Duodenal mucosa (tissue), 2 donors: ENCODE measurements around the gene FSIP1.

ENCODE experiments used
- H3K27ac ChIP-seq: one replicate; pipeline ENCODE4 v1.7.0; 2013; ENCODE audit warnings: low read depth, low read length
- H3K27me3 ChIP-seq, 2 donors: one replicate each; pipeline ENCODE4 v1.7.0; 2013; ENCODE audit warnings: low read length in 2 of 2, control low read depth in 1 of 2; ENCODE audit not compliant: insufficient read depth in 2 of 2, control insufficient read depth in 1 of 2
- H3K36me3 ChIP-seq, 2 donors: one replicate each; pipeline ENCODE4 v1.7.0; 2013; ENCODE audit warnings: low read length in 2 of 2, control low read depth in 1 of 2; ENCODE audit not compliant: insufficient read depth in 2 of 2, control insufficient read depth in 1 of 2
- H3K4me1 ChIP-seq, 2 donors: one replicate each; pipeline ENCODE4 v1.7.0; 2013; ENCODE audit warnings: low read length in 2 of 2, control low read depth in 1 of 2; ENCODE audit not compliant: insufficient read depth in 2 of 2, control insufficient read depth in 1 of 2
- H3K4me3 ChIP-seq, 2 donors: one replicate each; pipeline ENCODE4 v1.7.0; 2013; ENCODE audit warnings: low read length in 2 of 2, low read depth in 1 of 2
- H3K9ac ChIP-seq, 2 donors: one replicate each; pipeline ENCODE4 v1.7.0; 2013; ENCODE audit warnings: low read length in 2 of 2, low read depth in 1 of 2
- H3K9me3 ChIP-seq, 2 donors: one replicate each; pipeline ENCODE4 v1.7.0; 2013; ENCODE audit warnings: low read length in 2 of 2, control low read depth in 1 of 2; ENCODE audit not compliant: control insufficient read depth in 1 of 2

The FSIP1 gene

DNA sequence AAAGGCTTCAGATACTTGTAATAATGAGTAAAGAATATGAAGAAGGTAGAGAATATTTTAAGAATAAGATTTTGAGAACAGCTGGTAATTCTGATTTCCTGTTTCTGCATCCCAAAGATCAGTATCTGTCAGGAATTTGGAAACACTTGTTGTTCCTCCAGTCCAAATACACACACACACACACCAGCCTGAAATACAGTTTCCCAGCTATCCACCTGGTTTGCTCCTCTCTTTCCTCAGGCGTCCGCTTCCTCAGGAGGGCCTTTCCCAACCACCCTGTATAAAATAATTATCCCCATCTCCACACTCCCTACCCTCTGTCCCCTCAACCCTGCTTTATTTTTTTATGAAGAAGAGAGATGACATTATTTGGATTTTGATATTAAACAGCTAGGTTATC is 2.0 kb upstream of the FSIP1 start:
- H3K27ac ChIP-seq, result no peak overlapping the region

DNA sequence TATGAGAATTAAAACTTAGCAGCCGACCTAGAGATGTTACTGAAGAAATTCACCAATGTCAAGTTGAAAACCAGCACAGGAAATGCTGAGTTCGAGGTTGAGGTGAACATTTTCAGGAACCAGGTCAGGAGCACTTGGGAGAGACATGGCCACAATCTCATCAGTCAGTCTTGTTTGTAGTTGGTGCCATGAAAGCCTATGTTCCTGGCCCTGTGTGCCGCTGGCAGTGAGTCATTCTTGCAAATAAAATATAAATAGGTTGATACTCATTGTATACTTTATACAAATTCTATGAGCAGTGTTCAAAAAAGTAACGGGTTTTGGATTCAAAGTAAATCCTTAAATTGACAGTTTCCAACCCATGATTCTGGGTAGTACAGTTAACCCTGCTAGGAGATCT is 1.5 kb upstream of the FSIP1 start:
- Histone ChIP-seq H3K9me3 (no peaks in the 10 kb centered on the region), H3K4me1 (peaks cover 9 to 16% of the 10 kb centered on the region in 2 donors), H3K27me3 (no peaks in the 10 kb centered on the region), H3K9ac (no peak overlapping the region), H3K4me3 (no peak overlapping the region), H3K36me3 (no peaks in the 10 kb centered on the region), H3K27ac (no peak overlapping the region)

More for the DNA sequence above, 2.0 kb upstream of the FSIP1 start:
- Histone ChIP-seq H3K4me3 (no peak overlapping the region), H3K4me1 (peaks cover 9 to 16% of the 10 kb centered on the region in 2 donors), H3K36me3 (no peaks in the 10 kb centered on the region), H3K27me3 (no peaks in the 10 kb centered on the region), H3K9me3 (no peaks in the 10 kb centered on the region), H3K9ac (no peak overlapping the region)

DNA sequence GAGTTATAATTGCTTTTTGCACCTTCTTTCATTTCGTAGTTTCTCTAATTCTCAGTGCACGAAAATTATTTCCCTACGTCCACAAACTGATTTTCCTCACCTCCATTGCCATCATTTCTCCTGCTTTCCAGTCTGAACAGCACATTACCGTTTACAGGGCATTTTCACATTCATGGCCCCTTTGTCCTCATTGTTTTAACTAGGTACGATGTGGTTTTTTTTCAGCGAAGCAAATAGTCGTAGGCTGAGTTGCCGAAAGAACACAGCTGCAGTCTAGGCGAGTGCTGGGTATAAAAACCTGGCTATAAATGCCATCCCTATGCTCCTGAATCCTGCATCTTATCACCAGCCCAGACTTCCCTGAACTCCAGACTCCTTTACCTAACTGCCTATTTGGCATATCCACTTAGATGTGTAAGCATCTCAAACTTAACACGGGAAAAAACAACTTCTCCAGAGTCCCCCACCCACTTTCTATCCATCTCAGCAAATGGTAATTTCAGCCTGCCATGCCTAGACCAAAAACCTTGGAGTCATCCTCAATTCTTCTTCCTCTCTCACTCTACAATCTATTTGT is 691 bp upstream of the FSIP1 start:
- Histone ChIP-seq H3K9ac (peak overlapping the region; percentile 65 to 81), H3K27ac (no peak overlapping the region), H3K27me3 (no peaks in the 10 kb centered on the region), H3K36me3 (no peaks in the 10 kb centered on the region), H3K4me1 (peaks cover 9 to 16% of the 10 kb centered on the region in 2 donors), H3K9me3 (no peaks in the 10 kb centered on the region), H3K4me3 (peak overlapping the region; percentile 95 to 96)

DNA sequence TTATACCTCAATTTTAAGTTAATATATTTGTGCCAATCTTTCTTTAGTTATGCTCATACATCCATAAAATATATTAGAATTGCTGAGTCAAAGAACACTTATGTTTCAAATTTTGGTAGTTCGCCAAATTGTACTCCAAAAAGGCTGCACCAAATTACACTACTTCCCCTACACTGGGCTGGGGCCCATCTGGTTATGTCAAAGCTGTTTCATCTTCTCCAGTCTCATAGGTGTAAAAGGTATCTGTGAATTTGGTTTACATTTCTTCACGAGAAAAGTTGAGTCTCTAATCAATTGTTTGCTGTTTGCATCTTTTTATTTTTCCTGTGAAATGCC is 706 bp downstream of the FSIP1 start:
- H3K9me3 ChIP-seq, result no peaks in the 10 kb centered on the region
- H3K4me1 ChIP-seq, result peaks cover 9 to 16% of the 10 kb centered on the region in 2 donors
- H3K9ac ChIP-seq, result no peak overlapping the region
- H3K36me3 ChIP-seq, result no peaks in the 10 kb centered on the region
- H3K27me3 ChIP-seq, result peaks cover 3% of the 10 kb centered on the region in 2 donors
- H3K4me3 ChIP-seq, result peak overlapping the region; percentile 95 to 96
- no peak overlapping the region for H3K27ac ChIP-seq

DNA sequence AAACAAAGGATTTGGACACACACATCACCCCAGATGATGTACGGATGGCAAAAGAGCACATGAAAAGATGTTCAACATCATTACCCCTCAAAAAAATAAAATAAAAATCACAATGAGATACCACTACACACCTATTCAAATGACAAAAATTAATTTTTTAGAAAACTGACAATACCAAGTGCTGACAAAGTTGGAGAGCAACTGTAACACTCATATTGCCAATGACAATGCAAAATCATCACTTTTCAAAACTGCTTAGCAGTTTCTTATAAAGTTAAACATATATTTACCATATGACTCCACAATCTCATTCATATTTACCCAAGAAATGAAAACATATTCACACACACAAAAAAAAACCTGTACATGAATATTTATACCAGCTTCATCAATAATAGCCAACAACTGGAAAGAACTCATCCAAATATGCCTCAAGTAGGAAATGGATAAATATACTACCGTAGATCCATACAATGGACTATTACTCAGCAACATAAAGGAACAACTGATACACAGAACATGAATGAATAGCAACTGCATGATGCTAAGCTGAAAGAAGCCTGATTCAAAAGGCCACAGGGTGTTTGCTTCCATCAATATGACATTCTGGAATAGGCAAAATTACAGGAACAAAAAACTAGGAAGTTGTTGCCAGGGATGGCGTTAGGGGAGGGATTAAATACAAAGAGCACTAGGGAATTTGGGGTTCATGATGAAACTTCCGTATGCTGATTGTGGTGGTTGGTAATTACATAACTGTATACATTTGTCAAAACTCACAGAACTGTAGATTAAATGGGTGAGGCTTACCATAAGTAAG is 1.3 kb downstream of the FSIP1 start:
- Histone ChIP-seq H3K9me3 (no peaks in the 10 kb centered on the region), H3K27me3 (peaks cover 3% of the 10 kb centered on the region in 2 donors), H3K4me1 (peaks cover 9 to 16% of the 10 kb centered on the region in 2 donors), H3K36me3 (no peaks in the 10 kb centered on the region), H3K27ac (no peak overlapping the region), H3K9ac (no peak overlapping the region), H3K4me3 (peak overlapping the region in 1 of 2 donors; percentile 95)

DNA sequence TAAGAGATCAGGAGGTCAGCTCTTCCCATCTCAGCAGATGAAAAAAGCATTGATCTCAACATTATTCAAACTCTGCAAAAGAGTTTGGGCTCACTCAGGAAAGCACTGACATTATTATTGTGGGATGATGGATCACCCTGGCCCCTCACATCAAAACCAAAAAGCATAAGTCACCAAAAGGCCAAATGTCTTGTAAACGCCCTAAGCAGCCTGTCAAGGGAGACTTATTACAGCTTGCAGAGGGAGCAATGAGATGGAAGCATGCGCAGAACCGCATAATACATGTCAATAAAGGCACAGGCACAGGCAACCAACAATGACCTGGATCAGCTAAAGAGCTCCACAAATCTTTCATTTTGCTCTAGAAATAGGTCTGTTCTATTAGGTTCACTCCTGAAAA is 4.6 kb downstream of the FSIP1 start:
- H3K36me3 ChIP-seq, result no peaks in the 10 kb centered on the region
- no peak overlapping the region for H3K9ac ChIP-seq
- no peak overlapping the region for H3K4me3 ChIP-seq
- H3K9me3 ChIP-seq, result no peaks in the 10 kb centered on the region
- peaks cover 3% of the 10 kb centered on the region in 2 donors for H3K27me3 ChIP-seq
- no peak overlapping the region for H3K27ac ChIP-seq
- H3K4me1 ChIP-seq, result peaks cover 0 to 4% of the 10 kb centered on the region in 2 donors

DNA sequence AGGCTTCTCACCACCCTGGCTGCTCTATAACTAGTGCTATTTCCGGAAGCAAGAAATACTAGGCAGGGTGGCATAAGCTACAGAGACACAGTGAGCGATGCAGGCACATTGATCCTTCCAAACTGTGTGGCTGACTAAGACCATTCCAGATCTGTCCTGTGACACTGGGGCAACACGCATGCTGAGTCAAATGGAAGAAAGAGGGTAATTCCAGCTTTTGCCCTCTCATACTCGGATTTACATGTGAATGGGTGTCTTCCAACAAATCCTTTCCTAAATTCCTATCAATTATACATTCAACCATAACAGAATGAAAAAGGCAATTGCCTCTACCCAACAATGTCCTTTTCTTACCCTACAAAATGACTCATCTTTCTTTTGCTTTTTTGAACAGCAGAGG is 5.1 kb downstream of the FSIP1 start:
- Histone ChIP-seq H3K36me3 (no peaks in the 10 kb centered on the region), H3K27ac (no peak overlapping the region), H3K9ac (no peak overlapping the region), H3K27me3 (peaks cover 3% of the 10 kb centered on the region in 2 donors), H3K9me3 (no peaks in the 10 kb centered on the region), H3K4me3 (no peak overlapping the region), H3K4me1 (peaks cover 0 to 4% of the 10 kb centered on the region in 2 donors)

DNA sequence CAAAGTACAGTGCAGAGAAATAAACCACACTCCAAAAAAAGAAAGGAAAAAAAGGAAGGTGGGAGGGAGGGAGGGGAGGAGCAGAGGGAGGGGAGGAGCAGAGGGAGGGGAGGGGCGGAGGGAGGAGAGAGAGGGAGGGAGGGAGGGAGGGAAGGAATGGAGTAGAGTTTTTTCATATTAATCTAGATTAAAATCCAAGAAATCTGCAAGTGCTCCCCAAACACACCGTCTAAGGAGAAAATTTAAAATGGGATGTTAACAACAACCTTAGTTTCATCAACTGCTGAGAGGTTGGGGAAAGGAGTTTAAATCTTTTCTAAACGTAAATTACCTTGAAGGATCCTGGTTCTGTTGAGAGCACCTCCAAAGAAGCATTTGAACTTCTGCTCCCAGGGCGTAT is 6.6 kb downstream of the FSIP1 start:
- Histone ChIP-seq H3K27ac (no peak overlapping the region), H3K27me3 (peaks cover 3% of the 10 kb centered on the region in 2 donors), H3K4me3 (no peak overlapping the region), H3K4me1 (no peaks in the 10 kb centered on the region), H3K36me3 (no peaks in the 10 kb centered on the region), H3K9me3 (no peaks in the 10 kb centered on the region), H3K9ac (no peak overlapping the region)

DNA sequence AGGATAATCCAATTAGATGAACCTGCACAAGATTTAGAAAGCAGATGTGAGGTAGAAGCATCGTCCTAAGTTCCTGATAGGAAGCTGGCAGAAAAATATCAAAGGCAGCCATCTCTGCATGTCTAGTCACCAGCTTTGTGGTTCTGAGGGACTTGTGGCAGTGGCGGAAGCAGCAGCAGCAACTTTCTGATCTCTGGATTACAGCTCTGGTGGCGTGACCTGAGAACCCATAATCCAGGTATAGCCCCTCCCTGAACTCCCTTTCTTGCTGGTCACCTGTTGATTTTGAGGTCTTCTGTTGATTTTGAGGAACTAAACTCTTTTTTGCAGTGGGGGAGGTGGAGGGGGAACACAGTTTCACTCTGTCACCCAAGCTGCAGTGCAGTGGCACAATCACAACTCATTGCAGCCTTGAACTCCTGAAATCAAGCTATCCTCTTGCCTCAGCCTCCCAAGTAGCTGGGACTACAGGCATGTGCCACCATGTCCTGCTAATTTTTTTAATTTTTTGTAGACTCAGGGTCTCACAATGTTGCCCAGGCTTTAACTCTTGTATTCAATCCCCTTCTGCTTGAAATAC is 7.9 kb downstream of the FSIP1 start:
- H3K27me3 ChIP-seq, result peaks cover 3% of the 10 kb centered on the region in 2 donors
- H3K27ac ChIP-seq, result no peak overlapping the region
- no peak overlapping the region for H3K4me3 ChIP-seq
- H3K36me3 ChIP-seq, result no peaks in the 10 kb centered on the region
- no peak overlapping the region for H3K9ac ChIP-seq
- H3K9me3 ChIP-seq, result no peaks in the 10 kb centered on the region
- no peaks in the 10 kb centered on the region for H3K4me1 ChIP-seq
